DMS53 (cell line): ENCODE measurements around the gene ATP2A3.

Experiments
- DNase-seq: peaks from one replicate; lab custom pipeline; 2025; lab: John Stamatoyannopoulos, UW

ATP2A3 gene

GRCh38 chr17:3927628-3928340 lies 36.5 kb downstream of the ATP2A3 start:
- no peak for DNase-seq

GRCh38 chr17:3926860-3927627 lies 37.2 kb downstream of the ATP2A3 start:
- DNase-seq, result no peak

GRCh38 chr17:3925684-3926485 lies 38.4 kb downstream of the ATP2A3 start:
- DNase-seq, result no peak

GRCh38 chr17:3924512-3925350 lies 39.5 kb downstream of the ATP2A3 start:
- DNase-seq, result no peak

GRCh38 chr17:3923466-3924190 lies 40.6 kb downstream of the ATP2A3 start:
- peak; percentile 54 for DNase-seq

- no peak for DNase-seq
These were observed 41.5 kb downstream of the ATP2A3 start for GRCh38 chr17:3922765-3923164.

GRCh38 chr17:3921502-3922319 lies 42.5 kb downstream of the ATP2A3 start:
- peak; percentile 26 for DNase-seq

- DNase-seq, result peak; percentile 38
These were observed 43.2 kb downstream of the ATP2A3 start for GRCh38 chr17:3921006-3921405.

- DNase-seq, result no peak
These were observed 45.1 kb downstream of the ATP2A3 start for GRCh38 chr17:3919123-3919624.

- peak; percentile 37 for DNase-seq
These were observed 45.7 kb downstream of the ATP2A3 start for GRCh38 chr17:3918372-3919122.

- no peak for DNase-seq
These were observed 46.8 kb downstream of the ATP2A3 start for GRCh38 chr17:3917391-3917931.

- DNase-seq, result no peak
These were observed 47.4 kb downstream of the ATP2A3 start for GRCh38 chr17:3916825-3917224.

GRCh38 chr17:3915995-3916696 lies 48.1 kb downstream of the ATP2A3 start, which contains the start of gene P2RX1:
Gene P2RX1 (minus strand): TSS chr17:3916465. CDS start chr17:3916225, 240 bp downstream.
- DNase-seq, result no peak

GRCh38 chr17:3915581-3915994 lies 48.6 kb downstream of the ATP2A3 start:
- DNase-seq, result no peak

- no peak for DNase-seq
These were observed 49.9 kb downstream of the ATP2A3 start for GRCh38 chr17:3914312-3914670.

- DNase-seq, result peak; percentile 81
These were observed 50.5 kb downstream of the ATP2A3 start for GRCh38 chr17:3913531-3914311.

- no peak for DNase-seq
These were observed 51.4 kb downstream of the ATP2A3 start for GRCh38 chr17:3912827-3913226.
